ENCODE data around the gene GPATCH8.
A peak's percentile ranks its signal among the peaks of the same experiment; 100 is the strongest.
"Not testable (repeated sequence)": the region's sequence is repeated elsewhere in the genome, so short reads cannot be mapped to it uniquely, and the experiment has no call there.

GPATCH8 gene

DNA sequence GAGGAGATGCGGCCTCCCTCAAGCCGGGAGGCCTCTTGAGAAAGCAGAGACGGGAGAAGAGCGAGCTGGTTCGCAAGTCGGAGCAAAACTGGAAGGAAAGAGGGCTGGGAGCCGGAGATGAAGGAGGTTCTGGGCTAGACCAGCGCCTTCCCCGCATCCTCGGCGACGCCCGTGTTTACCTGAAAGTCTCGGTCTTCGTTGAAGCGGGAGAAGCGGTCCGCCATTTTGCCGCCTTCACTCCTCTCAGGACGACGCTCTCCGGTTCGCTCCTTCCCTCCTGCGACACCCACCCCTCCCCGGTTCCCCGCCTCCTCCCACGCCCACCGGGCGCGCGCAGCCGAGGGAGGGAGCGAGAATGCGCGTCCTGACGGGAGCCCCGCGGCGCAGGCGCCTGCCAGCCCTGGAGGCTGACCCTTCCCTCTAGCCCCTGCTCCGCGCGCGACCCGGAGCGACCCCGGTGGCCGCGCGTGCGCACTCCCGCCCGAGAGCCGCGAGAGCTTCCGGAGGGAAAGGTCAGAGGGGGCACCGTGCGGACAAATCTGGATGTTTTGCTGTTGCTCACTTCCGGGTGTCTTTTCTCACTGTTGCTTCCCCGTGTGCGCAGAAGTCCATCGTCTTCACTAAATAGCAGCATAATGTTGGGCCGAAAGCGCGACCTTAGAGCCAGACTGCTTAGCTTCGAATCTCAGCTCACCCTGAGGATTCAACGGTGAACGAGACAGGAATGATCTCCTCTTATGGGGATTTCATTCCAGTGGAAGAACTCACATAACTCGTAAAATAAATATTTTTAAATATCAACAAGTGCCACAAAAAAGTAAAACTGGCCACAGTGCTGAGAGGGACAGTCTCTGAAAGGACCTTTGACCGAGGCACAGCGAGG lies at the start of gene GPATCH8:
Gene GPATCH8 (minus strand): TSS at position 260 of the 883 bp plus-strand sequence. CDS start 36 bp downstream, at position 224.
- peak; percentile 96 for DNase-seq

- no peak for DNase-seq
Measured at GRCh38 chr17:44552361-44552760, 49.2 kb upstream of the GPATCH8 start.

- DNase-seq: no peak
Measured at GRCh38 chr17:44549686-44550085, 46.5 kb upstream of the GPATCH8 start.

DNA sequence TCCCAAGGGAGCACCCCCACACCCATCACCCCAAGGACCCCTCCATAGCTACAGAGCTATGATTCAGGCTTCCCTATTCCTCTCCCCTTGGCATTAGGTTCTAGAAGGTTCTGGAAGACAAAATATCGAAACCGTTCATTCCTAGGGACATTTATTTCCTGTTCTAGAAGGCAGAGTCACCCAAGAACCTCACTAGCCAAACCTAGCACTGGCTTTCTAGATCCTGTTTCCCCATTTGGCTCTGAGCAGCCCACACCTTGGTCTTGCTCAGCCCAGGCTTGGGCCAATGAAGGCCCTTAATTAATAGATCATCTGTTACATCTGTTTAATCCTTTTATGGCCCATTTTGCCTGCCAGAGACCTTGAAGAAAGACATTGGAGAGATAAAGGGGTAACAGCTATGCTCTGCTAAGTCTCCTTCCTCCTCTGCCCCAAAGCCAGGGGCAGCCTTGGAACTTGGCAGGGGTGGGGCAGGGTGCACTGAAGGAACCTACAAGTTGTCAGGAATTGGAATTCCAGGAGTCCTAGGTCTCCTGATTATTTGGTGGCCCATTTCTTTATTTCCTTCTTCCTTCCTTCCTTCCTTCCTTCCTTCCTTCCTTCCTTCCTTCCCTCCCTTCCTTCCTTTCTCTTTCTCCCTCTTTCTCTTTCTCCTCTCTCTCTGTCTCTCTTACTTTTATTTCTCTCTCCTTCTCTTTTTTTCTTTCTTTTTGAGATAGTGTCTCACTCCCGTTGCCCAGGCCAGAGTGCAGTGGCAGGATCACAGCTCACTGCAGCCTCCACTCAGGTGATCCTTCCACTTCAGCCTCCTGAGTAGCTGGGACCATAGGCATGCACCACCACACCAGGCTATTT lies 45.4 kb upstream of the GPATCH8 start:
- DNase-seq: no peak

DNA sequence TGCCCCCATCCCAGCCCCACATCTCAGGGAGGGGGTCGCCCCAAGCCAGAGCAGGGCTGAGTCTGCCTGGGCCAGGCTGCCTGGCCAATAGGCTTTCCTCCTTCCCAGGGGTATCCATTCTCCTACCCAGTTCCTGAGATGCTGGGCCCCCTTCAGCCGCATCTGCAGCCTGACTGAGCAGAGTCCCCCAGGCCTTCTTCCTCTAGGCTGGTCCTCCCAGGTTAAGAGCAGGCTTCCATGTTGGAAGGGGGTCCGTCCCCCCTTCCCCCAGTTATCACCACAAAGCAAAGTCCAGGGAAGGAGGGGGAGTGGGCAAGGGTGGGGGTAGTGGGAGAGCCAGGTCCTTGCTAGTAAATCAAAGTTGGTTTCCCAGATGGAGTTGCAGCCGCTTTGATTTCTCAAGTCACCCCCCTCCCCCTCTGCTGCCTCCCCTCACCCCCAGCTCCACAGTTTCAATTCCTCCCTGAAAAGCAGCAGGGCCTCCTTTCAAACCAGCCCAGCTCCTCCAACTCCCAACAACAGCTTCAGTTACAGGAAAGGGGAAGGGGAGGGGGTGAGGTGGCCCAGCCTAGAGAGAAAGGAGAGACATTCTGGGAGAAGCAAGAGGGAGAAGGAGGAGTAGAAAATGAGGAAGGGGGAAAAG lies 44.5 kb upstream of the GPATCH8 start:
- DNase-seq: no peak

DNA sequence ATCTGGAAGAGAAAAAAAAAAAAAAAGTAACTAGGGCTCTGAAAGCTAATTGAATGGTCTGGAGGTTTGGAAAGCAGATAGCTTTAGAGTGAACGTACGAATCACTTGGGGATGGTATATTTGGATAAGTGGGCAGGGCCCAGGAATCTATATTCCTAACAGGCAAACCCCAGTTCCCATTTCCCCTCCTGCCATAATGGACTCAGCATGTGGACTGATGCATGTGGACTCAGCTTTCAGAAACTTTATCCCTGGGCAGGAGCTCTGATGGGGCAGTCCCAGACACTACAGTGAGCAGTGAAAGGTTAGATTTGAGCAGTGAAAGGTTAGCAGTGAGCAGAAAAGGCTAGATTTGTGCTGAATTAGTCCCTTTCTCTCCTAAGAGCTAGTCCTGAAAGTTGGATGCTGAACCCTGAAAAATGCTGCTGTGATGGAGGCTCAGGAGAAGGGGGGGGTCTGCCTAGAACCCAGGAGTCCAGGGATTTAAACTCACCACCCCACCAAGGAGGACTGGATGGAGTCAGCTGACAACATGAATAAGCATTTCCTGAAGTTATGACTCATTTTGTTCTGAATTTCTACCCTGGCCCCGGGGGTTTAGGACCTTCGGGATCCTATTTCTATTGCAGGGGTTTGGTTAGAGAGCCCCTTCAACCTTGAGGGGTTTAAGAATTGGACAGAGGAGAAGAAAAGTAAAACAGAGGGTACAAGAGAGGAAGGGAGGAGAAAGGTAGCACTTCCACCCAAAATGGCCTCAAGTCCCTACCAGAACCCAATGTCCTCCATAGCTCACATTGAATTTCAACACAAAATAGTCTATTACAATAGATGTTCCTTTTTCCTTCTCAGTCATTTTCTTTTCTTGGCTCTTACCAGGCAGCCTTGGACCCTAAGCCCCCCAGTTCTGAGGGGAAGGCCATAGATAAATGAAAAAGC lies 43.7 kb upstream of the GPATCH8 start:
- no peak for DNase-seq

GRCh38 chr17:44543905-44544523 lies 40.8 kb upstream of the GPATCH8 start:
- no peak for DNase-seq

DNA sequence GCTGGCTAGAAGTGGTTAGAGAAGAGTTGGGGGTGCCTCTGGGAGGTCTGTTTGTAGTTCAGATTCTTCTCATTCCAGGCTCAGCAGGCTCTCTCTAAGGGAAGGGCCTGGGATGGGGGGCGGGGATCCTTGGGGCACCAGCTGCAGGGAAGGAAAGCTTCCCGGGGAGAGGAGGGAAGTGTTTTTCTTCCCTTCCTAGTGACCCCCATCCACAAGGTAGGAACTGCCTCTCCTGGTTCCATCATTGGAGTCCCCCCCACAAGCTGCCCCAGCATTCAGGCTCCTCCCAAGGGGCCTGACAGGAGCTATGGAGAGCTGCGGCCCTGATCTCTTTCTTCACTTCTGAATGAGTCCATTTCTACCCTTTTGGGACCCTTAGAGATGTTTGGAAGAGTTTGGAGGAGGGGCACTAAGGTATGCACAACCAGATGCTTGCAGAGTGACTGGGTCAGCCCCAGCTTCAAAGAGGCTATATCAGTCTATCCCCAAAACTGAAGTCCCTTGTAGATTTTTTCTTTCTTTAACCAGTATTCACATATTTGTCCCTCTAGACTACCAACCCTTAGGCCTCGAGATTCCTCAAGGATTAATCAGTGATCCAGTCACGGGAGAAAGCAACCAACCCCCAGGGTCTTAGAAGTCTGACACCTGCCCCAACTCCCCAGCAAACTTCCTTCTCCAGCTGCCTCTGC lies 40.2 kb upstream of the GPATCH8 start:
- DNase-seq: no peak

DNA sequence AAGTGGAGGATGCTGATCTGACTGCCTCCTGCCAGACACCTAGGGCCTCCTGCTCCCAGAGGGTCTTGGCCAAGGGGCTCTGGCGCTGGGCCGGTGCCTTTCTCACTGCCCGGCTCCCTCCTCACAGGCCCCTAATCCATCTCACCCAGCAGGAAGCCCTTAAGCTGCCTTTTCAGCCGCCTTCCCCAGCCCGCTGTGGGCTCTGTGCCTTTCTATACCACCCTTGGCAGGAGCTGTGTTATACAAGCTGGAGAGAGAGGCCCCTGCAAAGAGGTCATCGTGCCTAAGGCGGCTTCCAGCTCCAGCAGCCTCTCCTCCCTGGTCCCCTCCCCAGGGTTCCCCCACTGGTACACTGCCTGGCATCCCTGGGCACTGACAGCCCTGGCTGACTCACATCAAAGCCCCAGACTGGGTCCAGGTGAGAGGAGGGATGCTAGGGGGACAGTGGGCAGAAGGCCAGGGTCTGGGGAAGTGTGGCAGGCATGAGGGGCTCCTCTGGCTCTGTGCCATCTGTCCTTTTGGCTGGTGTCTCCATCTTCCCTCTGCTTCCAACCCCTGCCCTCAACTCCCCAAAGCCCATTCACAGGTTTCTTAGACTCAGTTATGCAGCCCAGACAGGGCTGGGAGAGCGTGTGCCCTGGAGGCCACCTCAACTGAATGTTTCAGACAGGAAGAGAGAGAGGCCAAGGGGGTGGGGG lies 38.8 kb upstream of the GPATCH8 start:
- no peak for DNase-seq

DNA sequence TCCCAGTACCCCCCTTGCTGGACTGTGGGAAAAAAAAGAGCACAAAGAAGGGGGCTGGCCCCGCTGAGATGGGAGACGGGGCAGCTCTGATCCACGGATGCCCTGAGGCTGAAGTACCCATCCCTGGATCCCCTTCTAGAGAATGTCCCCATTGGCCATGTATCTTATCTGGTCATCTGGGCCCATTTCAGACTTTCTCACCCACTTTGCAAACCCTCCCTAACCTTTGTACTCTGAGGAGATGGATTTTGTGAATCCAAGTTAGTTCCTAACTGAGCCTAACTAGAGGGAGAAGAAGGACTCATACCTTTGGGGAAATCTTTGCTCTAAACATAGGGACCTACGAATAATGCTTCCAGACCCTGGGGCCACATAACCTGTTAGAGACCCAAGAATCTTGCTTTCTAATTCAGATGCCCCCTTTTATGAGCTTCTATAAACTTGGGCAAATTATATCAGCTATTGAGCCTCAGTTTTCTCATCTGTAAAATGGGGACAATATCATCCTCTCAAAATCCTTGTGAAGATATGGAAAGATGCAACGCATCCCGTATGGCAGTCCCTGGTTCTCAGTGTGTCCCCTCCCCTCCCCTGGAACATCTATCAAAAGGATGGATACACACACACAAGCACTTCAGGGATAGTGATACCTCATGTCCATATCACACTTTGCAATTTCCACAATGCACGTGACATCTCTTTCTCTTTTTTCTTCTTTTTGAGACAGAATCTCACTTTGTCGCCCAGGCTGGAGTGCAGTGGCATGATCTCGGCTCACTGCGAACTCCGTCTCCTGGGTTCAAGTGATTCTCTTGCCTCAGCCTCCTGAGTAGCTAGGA lies 37.3 kb upstream of the GPATCH8 start:
- DNase-seq: no peak

DNA sequence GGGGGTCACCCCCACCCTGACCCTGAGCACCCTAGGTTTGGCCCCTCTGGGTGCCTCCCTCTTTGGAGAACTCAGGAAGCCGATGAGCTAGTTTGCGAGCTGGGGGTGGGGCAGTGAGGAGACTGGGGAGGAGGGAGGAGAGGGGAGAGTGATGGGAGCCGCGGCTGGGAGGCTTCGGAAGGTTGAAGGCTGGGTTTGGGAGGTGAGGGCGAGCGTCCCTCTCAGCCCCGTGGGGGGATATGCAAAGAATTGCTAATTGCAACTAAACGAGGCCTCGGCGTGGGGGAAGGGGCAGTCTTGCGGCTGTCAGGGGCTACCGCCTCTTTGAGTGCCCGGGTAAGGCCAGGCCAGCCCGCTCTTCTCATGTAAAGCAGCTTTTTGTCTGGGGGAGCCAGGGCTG lies 36.5 kb upstream of the GPATCH8 start:
- no peak for DNase-seq

DNA sequence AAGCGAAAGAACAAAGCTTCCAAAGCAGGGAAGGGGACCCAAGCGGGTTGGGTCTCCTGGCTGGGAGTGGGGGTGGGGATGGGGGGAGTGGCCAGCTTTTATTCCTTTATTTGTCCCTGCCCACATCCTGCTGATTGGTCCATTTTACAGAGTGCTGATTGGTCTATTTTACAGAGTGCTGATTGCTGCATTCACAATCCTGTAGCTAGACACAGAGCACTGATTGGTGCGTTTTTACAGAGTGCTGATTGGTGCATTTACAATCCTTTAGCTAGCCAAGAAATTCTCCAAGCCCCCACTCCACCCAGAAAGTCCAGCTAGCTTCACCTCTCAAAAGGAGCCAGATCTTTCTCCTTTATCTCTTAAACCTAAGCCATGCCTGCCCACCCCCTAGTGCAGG lies 34.7 kb upstream of the GPATCH8 start:
- not testable (repeated sequence) for DNase-seq

DNA sequence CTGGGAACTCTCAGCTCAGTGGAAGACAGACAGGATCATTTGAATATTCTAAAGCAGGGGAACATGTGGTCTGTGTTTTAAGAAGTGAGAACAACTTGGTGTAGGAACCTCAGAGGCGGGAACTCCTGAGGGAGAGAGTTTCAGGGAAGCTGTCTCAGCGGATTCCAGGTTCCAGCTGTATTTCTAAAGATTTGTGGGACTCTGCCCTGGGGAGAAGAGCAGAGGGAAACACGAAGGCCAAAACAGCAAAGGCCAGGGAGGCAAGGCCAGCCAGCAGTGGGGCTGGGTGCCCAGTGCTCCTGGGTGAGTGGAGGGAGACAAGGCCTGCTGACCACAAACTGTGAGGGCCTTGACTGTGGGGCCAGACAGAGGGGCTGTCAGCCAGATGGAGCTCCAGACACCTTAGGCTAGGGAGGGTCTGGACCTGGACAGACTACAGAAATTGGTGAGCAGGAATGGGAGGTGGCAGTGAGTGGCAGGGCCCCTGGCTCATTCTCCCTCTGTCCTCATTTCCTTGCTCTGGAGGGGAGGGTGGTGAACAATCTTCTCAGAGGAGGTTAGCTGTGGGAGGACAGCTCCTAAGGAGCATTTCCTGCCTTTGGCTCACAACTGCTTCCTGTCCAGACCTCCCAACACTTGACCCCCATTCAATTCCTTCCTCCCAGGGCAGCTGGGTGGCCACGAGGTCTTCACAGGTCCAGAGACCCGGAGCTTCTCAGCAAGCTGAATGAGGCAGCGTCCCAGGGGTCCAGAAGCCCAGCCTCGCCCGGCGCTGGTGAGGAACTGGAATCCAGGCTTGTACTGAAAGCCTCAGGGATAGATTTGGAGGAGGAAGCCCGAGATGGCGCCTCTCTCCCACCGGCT lies 33.1 kb upstream of the GPATCH8 start:
- DNase-seq: no peak

DNA sequence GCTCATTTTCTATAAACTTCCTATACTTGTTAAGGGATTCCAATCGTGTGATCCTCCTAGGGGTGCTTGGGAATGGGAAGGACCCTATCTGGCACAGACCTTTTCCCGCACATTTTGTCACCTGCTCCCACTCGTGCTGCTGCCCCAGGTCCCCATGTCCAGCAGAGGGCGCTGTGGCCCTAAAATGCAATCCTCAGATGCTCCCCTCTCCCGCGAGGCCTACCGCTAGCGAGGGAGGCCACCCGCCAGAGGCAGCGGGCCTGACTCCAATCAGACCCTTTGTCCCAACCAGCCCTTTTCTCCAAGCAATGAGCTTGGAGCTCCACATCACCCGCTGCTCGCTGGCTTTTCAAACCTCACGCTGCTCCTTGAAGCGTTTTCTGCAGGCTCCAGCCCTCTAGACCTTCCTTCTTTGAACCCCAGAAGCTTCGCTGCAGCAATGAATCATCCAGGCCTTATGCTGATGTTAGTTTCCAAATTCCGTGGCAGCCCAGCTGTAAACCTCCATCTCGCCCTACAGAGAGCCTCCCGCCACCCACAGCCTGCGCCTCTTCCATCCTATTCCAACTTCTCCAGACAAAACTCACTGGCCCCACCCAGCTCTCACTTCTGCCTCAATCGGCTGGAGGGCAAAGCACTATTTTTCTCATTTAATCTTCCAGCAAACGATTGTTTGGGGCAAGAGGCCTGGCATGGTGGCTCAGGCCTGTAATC lies 30.5 kb upstream of the GPATCH8 start:
- DNase-seq: peak; percentile 96

GRCh38 chr17:44530896-44531418 lies 27.8 kb upstream of the GPATCH8 start:
- DNase-seq: no peak

DNA sequence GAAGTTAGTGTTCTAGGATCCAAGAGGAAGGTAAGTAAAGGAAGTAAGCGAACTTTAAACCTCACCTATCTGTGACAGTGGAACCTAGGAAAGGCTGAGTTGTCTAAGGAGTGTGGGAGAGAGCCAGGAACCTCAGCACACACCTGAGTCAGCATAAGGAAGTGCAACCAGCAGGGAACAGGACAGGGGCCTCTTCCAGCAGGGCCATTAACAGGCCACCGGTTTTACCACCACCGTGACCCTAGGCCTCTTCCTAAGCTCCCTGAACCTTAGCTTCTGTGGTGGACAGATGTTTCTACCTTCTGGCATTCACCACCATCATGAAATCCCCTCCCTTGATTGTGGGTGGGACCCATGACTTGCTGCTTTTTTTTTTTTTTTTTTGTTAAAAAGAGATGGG lies 26.7 kb upstream of the GPATCH8 start:
- no peak for DNase-seq

GRCh38 chr17:44527954-44528353 lies 24.7 kb upstream of the GPATCH8 start:
- no peak for DNase-seq

DNA sequence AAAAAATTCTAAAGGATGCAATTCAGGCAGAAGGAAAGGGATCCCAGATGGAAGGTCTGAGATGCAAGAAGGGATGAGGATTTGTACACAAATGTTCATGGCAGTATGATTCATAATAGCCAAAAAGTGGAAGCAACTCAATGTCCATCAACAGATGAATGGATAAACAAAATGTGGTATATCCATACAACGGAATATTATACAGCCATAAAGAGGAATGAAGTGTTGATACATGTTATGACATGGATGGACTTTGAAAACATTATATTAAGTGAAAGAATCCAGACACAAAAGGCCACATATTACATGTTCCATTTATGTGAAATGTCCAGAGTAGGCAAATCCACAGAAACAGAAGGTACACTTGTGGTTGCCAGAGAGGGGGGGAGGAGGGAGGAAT lies 23.9 kb upstream of the GPATCH8 start:
- no peak for DNase-seq
